ENCODE results near the gene ATAD1.
"Not testable (repeated sequence)": the region's sequence is repeated elsewhere in the genome, so short reads cannot be mapped to it uniquely, and the experiment has no call there.

ATAD1 gene

DNA sequence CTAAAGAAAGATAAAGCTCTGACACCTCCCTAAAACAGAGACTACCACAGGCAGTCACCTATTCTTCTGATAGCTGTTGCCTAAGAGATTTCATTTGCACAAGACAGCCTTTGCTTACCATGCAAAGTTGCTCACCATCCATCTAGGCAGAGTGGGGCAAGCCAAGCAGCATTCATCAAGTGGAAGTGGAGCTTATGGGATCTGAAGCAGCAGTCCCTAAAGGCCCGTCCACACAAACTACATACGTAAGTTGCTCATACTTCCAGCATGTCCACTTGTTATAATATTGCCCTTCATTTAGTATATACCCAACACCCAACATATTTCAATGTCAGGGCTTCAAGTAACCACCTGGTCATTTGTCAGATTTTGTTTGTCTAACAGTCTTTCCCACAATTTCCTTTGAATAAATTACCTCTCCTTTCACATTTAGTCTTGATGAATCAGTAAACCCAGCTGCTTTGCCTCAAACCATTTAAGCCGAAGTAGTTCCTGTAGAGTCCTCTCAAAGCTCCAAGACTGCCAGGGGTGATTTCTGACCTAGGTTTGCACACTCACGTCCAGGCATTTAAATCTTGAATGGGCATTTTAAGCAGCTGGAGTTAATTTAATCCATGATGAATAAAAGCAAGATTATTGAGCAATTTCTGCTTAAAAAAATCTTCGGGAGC lies 67.9 kb downstream of the ATAD1 start:
- Histone ChIP-seq H3K9me3 (ENCODE audit: control insufficient read depth, low read length) (no peaks in the 10 kb centered on the region), H3K4me1 (ENCODE audit: control insufficient read depth, insufficient read depth, low read length) (peaks cover 14% of the 10 kb centered on the region), H3K27me3 (replicated peaks; ENCODE audit: control insufficient read depth, insufficient read depth, low read length) (no peaks in the 10 kb centered on the region), H3K4me3 (ENCODE audit: low read length) (no peak overlapping the region), H3K36me3 (ENCODE audit: control insufficient read depth, insufficient read depth, low read length, severe bottlenecking) (peaks cover 30% of the 10 kb centered on the region), H3K9ac (ENCODE audit: low read length) (no peak overlapping the region)
- DNase-seq (ENCODE audit: low read depth): peak; percentile 91

DNA sequence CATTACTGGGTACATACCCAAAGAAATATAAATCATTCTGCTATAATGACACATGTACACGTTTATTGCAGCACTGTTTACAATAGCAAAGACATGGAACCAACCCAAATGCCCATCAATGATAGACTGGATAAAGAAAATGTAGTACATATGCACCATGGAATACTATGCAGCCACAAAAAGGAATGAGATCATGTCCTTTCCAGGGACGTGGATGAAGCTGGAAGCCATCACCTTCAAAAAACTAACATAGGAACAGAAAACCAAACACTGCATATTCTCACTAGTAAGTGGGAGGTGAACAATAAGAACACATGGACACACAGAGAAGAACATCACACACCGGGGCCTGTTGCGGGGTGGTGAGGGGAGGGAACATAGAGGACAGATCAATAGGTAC lies 69.8 kb downstream of the ATAD1 start:
- not testable (repeated sequence) for H3K4me3 ChIP-seq (ENCODE audit: low read length); H3K27me3 ChIP-seq (replicated peaks; ENCODE audit: control insufficient read depth, insufficient read depth, low read length); H3K9ac ChIP-seq (ENCODE audit: low read length); H3K9me3 ChIP-seq (ENCODE audit: control insufficient read depth, low read length); DNase-seq (ENCODE audit: low read depth)
- peaks cover 34% of the 10 kb centered on the region for H3K36me3 ChIP-seq (ENCODE audit: control insufficient read depth, insufficient read depth, low read length, severe bottlenecking)
- peaks cover 20% of the 10 kb centered on the region for H3K4me1 ChIP-seq (ENCODE audit: control insufficient read depth, insufficient read depth, low read length)

DNA sequence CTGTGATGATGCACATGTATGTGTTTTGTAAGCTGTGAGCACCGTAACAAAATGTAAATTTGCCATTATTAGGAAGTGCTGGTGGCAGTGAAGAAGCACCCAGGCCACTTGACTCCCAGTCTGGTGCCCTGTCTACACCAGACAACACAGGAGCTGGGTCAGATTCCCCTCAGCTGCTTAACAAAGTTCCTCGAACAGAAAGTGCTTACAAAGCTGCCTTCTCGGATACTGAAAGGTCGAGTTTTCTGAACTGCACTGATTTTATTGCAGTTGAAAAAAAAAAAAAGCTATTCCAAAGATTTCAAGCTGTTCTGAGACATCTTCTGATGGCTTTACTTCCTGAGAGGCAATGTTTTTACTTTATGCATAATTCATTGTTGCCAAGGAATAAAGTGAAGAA lies 71.1 kb downstream of the ATAD1 start:
- no peak overlapping the region for H3K9ac ChIP-seq (ENCODE audit: low read length)
- peaks cover 20% of the 10 kb centered on the region for H3K4me1 ChIP-seq (ENCODE audit: control insufficient read depth, insufficient read depth, low read length)
- no peak for DNase-seq (ENCODE audit: low read depth)
- H3K36me3 ChIP-seq (ENCODE audit: control insufficient read depth, insufficient read depth, low read length, severe bottlenecking): peaks cover 36% of the 10 kb centered on the region
- no peaks in the 10 kb centered on the region for H3K27me3 ChIP-seq (replicated peaks; ENCODE audit: control insufficient read depth, insufficient read depth, low read length)
- no peaks in the 10 kb centered on the region for H3K9me3 ChIP-seq (ENCODE audit: control insufficient read depth, low read length)
- H3K4me3 ChIP-seq (ENCODE audit: low read length): no peak overlapping the region

DNA sequence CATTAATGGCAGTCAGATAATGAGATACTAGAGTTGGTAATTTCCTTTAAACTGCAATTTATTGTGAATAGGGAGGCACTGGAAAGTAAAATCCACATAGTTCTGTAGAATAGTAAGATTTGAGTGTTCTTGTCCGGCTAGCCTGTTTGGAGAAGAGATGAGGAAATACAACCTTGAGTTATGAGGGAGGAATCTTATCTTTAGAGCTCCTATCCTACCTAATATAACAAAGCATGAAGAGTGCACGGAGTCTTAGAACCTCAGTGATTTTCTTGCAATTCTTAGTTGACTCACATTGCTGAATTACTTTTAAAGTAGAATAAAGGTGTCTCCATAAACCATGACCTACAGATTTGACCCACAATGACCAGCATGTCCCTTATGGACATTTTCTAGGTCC lies 73.4 kb downstream of the ATAD1 start:
- no peak for DNase-seq (ENCODE audit: low read depth)
- H3K9ac ChIP-seq (ENCODE audit: low read length): no peak overlapping the region
- H3K9me3 ChIP-seq (ENCODE audit: control insufficient read depth, low read length): no peaks in the 10 kb centered on the region
- H3K27me3 ChIP-seq (replicated peaks; ENCODE audit: control insufficient read depth, insufficient read depth, low read length): no peaks in the 10 kb centered on the region
- H3K4me1 ChIP-seq (ENCODE audit: control insufficient read depth, insufficient read depth, low read length): peaks cover 21% of the 10 kb centered on the region
- peaks cover 36% of the 10 kb centered on the region for H3K36me3 ChIP-seq (ENCODE audit: control insufficient read depth, insufficient read depth, low read length, severe bottlenecking)
- H3K4me3 ChIP-seq (ENCODE audit: low read length): no peak overlapping the region

DNA sequence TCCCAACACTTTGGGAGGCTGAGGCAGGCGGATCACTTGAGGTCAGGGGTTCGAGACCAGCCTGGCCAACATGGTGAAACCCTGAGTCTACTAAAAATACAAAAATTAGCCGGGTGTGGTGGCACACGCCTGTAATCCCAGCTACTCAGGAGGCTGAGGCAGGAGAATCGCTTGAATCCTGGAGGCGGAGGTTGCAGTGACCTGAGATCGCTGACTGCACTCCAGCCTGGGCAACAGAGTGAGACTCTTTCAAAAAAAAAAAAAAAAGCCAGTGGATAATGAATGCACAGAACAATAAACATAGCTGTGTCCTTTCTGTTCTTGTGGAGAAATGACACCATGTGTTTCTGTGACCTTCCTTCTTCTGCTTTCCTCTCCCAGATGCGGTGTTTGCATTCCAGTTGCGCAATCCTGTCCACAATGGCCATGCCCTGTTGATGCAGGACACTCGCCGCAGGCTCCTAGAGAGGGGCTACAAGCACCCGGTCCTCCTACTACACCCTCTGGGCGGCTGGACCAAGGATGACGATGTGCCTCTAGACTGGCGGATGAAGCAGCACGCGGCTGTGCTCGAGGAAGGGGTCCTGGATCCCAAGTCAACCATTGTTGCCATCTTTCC lies 74.9 kb downstream of the ATAD1 start:
- not testable (repeated sequence) for H3K9me3 ChIP-seq (ENCODE audit: control insufficient read depth, low read length); H3K4me3 ChIP-seq (ENCODE audit: low read length); H3K27me3 ChIP-seq (replicated peaks; ENCODE audit: control insufficient read depth, insufficient read depth, low read length); H3K9ac ChIP-seq (ENCODE audit: low read length); DNase-seq (ENCODE audit: low read depth)
- peaks cover 34% of the 10 kb centered on the region for H3K36me3 ChIP-seq (ENCODE audit: control insufficient read depth, insufficient read depth, low read length, severe bottlenecking)
- peaks cover 23% of the 10 kb centered on the region for H3K4me1 ChIP-seq (ENCODE audit: control insufficient read depth, insufficient read depth, low read length)

DNA sequence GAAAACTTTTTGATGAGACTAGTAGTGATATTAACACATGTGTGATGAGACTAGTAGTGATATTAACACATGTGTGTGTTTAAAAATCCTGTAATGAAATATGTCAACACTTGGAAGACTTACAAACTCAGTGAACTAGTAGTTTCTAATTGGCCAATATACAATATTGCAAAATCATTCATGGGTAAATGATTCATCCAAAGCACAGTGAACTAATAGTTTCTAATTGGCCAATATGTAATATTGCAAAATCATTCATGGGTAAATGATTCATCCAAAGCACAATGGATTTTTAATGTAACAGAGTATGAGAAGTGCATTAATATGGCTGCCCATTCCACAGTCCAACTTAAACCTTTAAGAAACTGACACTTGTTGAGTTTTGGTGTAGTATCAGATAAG lies 77.8 kb downstream of the ATAD1 start:
- Histone ChIP-seq H3K4me3 (ENCODE audit: low read length) (peak overlapping the region; percentile 9), H3K4me1 (ENCODE audit: control insufficient read depth, insufficient read depth, low read length) (peaks cover 23% of the 10 kb centered on the region), H3K27me3 (replicated peaks; ENCODE audit: control insufficient read depth, insufficient read depth, low read length) (no peaks in the 10 kb centered on the region), H3K9me3 (ENCODE audit: control insufficient read depth, low read length) (no peaks in the 10 kb centered on the region), H3K9ac (ENCODE audit: low read length) (no peak overlapping the region), H3K36me3 (ENCODE audit: control insufficient read depth, insufficient read depth, low read length, severe bottlenecking) (peaks cover 27% of the 10 kb centered on the region)
- DNase-seq (ENCODE audit: low read depth): peak; percentile 93

DNA sequence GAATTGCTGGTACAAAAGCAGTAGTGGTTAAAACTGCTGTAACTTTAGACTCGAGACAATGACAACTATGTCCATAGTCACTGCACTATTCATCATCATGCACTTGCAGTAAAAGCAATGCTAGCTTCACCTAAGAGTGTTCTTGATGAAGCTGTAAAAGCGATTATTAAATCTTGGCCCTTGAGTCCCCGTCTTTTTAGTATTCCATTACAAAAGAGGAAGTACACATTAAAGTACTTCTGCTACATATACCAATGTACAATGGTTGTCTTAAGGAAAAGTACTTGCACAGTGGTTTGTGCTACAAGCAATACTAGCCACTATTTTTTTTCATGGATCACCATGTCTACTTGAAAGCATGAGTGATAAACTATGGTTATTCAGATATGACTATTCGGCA lies 78.3 kb downstream of the ATAD1 start:
- Histone ChIP-seq H3K4me3 (ENCODE audit: low read length) (no peak overlapping the region), H3K36me3 (ENCODE audit: control insufficient read depth, insufficient read depth, low read length, severe bottlenecking) (peaks cover 21% of the 10 kb centered on the region), H3K4me1 (ENCODE audit: control insufficient read depth, insufficient read depth, low read length) (peaks cover 27% of the 10 kb centered on the region), H3K27me3 (replicated peaks; ENCODE audit: control insufficient read depth, insufficient read depth, low read length) (no peaks in the 10 kb centered on the region), H3K9me3 (ENCODE audit: control insufficient read depth, low read length) (no peaks in the 10 kb centered on the region), H3K9ac (ENCODE audit: low read length) (no peak overlapping the region)
- DNase-seq (ENCODE audit: low read depth): no peak

DNA sequence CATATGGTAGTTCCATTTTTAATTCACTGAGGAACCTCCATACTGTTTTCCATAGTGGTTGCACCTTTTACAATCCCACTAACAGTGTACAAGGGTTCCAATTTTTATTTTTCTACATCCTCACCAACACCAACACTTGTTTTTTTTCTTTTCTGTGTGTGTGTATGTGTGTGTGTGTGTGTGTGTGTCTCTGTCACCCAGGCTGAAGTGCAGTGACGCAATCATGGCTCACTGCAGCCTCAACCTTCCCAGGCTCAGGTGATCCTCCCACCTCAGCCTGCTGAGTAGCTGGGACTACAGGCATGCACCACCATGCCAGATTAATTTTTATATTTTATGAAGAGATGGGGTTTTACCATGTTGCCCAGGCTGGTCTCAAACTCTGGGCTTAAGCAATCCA lies 79.8 kb downstream of the ATAD1 start:
- not testable (repeated sequence) for H3K9ac ChIP-seq (ENCODE audit: low read length); H3K9me3 ChIP-seq (ENCODE audit: control insufficient read depth, low read length); DNase-seq (ENCODE audit: low read depth); H3K4me3 ChIP-seq (ENCODE audit: low read length); H3K27me3 ChIP-seq (replicated peaks; ENCODE audit: control insufficient read depth, insufficient read depth, low read length)
- Histone ChIP-seq H3K36me3 (ENCODE audit: control insufficient read depth, insufficient read depth, low read length, severe bottlenecking) (peaks cover 11% of the 10 kb centered on the region), H3K4me1 (ENCODE audit: control insufficient read depth, insufficient read depth, low read length) (peaks cover 21% of the 10 kb centered on the region)

DNA sequence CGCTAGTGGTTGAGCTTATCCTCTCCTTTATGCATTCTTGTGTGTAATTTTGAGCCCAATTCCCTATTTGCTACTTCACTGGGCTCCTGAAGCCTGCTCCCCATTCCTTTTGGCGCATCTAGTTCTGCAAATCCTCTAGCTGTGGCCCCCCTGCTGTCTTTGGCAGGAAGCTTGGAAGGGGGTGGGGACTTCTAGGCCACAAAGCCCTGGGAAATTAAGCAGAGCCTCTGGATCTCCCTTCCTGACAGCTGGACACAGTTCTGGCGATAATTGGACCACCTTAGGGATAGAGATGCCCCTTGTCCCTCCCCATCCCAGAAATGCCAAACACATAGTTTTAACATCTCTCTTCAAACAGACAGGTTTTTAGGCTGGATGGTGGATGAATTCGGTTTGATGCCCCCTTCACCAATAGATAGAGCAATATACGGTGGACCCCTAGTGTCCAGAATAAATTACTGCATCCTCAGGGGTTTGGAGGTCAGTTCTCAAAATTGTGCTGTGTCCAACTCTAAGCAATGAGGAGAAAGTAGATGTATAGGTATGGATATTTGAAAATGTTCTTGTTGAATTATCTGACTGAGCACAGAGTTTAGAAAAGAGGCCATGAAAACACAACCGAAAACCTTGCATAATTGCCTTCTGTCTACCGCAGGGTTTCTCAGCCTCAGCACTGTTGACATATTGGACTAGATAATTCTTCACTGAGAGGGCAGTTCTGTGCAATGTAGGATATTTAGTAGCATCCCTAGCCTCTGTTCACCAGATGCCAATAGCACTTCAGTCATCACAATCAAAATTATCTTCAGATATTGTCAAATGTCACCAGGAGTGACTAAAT lies 82.8 kb downstream of the ATAD1 start:
- Histone ChIP-seq H3K4me1 (ENCODE audit: control insufficient read depth, insufficient read depth, low read length) (peaks cover 12% of the 10 kb centered on the region), H3K4me3 (ENCODE audit: low read length) (no peak overlapping the region), H3K27me3 (replicated peaks; ENCODE audit: control insufficient read depth, insufficient read depth, low read length) (no peaks in the 10 kb centered on the region), H3K9ac (ENCODE audit: low read length) (peak overlapping the region; percentile 33), H3K9me3 (ENCODE audit: control insufficient read depth, low read length) (no peaks in the 10 kb centered on the region), H3K36me3 (ENCODE audit: control insufficient read depth, insufficient read depth, low read length, severe bottlenecking) (peaks cover 22% of the 10 kb centered on the region)
- peak; percentile 76 for DNase-seq (ENCODE audit: low read depth)

DNA sequence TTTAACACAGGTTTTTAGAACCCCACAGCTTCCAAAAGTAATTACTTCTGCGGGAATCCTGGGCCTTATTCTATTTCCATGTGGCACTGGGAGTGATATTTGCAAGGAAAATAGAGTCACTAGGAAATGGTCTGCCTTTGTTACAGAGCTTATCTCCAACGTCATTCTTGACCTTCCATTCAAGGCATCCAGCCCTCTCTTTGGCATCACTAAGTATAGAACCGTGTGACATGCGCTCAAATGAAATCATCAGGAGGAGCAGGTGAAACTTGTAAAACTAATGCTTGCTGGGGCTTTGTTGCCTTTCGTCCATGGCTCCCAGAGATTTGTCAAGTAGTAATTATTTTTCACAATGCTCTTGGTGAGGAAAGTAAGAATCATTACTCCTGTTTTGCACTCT lies 84.9 kb downstream of the ATAD1 start:
- peaks cover 4% of the 10 kb centered on the region for H3K4me1 ChIP-seq (ENCODE audit: control insufficient read depth, insufficient read depth, low read length)
- no peak overlapping the region for H3K9ac ChIP-seq (ENCODE audit: low read length)
- no peak for DNase-seq (ENCODE audit: low read depth)
- H3K36me3 ChIP-seq (ENCODE audit: control insufficient read depth, insufficient read depth, low read length, severe bottlenecking): peaks cover 32% of the 10 kb centered on the region
- no peaks in the 10 kb centered on the region for H3K27me3 ChIP-seq (replicated peaks; ENCODE audit: control insufficient read depth, insufficient read depth, low read length)
- H3K9me3 ChIP-seq (ENCODE audit: control insufficient read depth, low read length): no peaks in the 10 kb centered on the region
- no peak overlapping the region for H3K4me3 ChIP-seq (ENCODE audit: low read length)

DNA sequence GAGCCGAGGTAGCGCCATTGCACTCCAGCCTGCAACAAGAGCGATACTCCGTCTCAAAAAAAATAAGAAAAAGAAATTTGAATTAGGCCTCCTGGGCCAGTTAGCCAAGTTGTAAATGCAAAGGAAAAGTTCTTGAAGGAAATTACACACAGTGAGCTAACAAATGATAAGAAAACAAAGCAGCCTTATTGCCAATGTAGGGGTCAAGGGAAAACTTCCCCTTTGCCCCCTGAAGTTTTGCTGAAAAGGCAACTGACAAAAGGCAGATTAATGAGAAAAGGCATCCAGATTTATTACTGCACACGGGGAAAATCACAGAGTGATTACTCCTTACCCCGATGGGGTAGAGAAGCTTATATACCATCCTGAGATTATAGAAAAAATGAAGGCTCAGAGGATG lies 88.1 kb downstream of the ATAD1 start:
- Histone ChIP-seq H3K9me3 (ENCODE audit: control insufficient read depth, low read length) (no peaks in the 10 kb centered on the region), H3K4me3 (ENCODE audit: low read length) (no peak overlapping the region), H3K9ac (ENCODE audit: low read length) (no peak overlapping the region), H3K36me3 (ENCODE audit: control insufficient read depth, insufficient read depth, low read length, severe bottlenecking) (peaks cover 39% of the 10 kb centered on the region), H3K4me1 (ENCODE audit: control insufficient read depth, insufficient read depth, low read length) (peaks cover 2% of the 10 kb centered on the region), H3K27me3 (replicated peaks; ENCODE audit: control insufficient read depth, insufficient read depth, low read length) (no peaks in the 10 kb centered on the region)
- no peak for DNase-seq (ENCODE audit: low read depth)
